SIG-M5 treated with dmso at 0.1 percent for 504 hours (cell line): ENCODE results near the gene CCDC144A.
"Not testable (repeated sequence)": the region's sequence is repeated elsewhere in the genome, so short reads cannot be mapped to it uniquely, and the experiment has no call there.

Experiments
- DNase-seq: peaks from one replicate; lab custom pipeline; 2025; ENCODE audit not compliant: unreplicated experiment; lab: John Stamatoyannopoulos, UW

CCDC144A gene

GRCh38 chr17:16817201-16817600 is 127.2 kb downstream of the CCDC144A start:
- DNase-seq = no peak

- not testable (repeated sequence) for DNase-seq
These were observed 127.9 kb downstream of the CCDC144A start for GRCh38 chr17:16817940-16818339.

DNA sequence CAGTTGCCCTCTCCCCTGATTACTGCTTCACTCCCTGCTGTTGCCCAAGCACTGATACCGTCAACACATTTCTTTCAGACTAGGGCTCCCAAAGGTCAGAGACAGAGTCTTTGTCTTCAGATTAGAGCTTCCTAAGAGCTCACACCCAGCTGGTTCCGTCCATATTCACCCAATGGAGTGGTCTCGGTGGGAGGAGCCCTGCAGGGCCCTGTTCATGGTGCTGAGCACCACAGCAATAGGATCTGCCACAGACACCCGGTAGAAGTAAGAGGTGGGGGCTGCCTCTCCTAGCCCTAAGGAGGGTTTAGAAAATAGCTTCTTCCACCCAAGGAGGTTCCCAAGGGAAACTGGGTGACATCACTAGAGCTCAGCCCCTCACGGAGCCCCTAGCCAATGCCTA is 128.3 kb downstream of the CCDC144A start:
- DNase-seq = no peak

GRCh38 chr17:16818821-16819683 is 129.0 kb downstream of the CCDC144A start:
- DNase-seq = no peak

DNA sequence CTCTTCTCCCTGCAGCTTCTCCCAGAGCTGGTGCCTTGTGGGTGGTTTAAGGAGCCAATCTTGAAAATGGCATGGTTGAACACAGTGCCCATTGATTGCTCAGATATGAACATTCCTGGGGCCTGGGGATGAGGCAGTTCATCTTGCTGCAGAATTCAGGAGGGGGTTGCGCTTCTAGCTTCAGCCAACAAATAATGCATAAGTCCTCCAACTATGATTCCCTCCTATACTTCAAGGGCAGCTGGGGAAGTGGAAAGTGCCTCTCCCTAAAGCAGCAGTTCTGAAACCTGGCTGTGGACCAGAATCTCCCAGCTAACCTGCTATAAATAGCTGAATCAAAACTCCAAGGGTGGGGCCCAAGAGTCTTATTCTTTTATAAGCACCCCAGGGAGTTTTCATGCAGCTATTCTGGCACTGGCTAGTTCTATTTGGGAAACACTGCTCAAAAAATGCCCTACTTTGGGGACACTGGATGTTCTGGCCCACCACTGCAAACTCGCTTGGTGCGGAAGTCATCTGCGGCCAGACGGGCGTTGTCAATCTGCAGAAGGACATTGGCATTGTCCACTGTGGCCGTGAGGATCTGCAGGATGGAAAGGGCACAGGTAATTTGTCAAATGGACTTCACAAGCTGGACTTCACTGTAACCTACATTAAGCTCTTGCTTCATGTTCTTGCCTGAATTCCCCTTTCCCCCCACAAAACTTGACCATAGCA is 130.3 kb downstream of the CCDC144A start:
- no peak for DNase-seq

GRCh38 chr17:16820979-16821543 is 131.0 kb downstream of the CCDC144A start:
- DNase-seq = no peak

- DNase-seq = not testable (repeated sequence)
These were observed 132.1 kb downstream of the CCDC144A start for GRCh38 chr17:16822133-16822532.

- not testable (repeated sequence) for DNase-seq
These were observed 133.8 kb downstream of the CCDC144A start for GRCh38 chr17:16823768-16824406.
